Measurements from ENCODE around the gene LRGUK. TPM values are rescaled to one million over a fixed set of nuclear protein-coding genes. Genes with fewer than 3 reads are reported as not detected.

Gene LRGUK
- total RNA-seq, 3 donors from 2014 or later = 0.19 to 1.2 (median 0.47) TPM

DNA sequence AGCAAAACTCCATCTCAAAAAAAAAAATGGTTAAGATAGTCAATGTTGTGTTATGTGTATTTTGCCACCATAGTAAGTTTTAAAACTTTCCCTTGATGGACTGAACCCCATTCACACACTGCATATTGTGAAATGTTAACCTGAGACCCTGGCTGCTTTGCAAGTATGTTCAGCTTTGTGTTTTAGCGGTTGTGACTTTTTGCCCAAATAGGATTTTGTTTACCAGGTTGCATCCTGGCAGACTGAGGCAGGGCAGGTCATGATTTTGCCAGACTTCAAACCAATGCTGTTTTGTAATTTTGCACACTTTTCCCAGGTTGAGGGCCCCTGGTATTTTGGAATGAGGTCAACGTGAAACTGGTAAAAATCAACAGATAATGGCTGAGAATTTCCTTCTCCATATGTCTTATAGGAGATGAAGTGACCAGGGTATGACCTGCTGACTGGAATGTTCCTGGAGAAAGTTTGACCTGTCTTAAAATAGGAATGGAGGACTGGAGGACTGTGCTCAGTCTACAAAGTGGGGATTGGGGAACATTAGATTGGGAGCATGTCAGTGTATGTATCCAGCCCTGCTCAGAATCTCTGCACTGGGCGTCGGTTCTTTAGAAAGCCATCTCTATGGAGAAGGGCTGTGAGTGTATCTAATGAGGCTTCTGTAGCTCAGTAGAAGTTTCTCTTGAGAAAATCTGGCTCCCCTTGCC, 76.2 kb downstream of the LRGUK start:
- no peaks in the 10 kb centered on the region for H3K9me3 ChIP-seq

GRCh38 chr7:134209322-134210015, 82.3 kb downstream of the LRGUK start:
- no peak for TF ChIP-seq CTCF (IDR thresholded peaks at IDR 0.05)
- intact Hi-C loops (cut with DNase I, micrococcal nuclease) = no loop called here
- DNase-seq (no peak), ATAC-seq (no peak)
- Histone ChIP-seq H3K4me1 (ENCODE audit: low read depth) (no peaks in the 10 kb centered on the region), H3K4me3 (no peak overlapping the region), H3K9me3 (no peaks in the 10 kb centered on the region), H3K36me3 (ENCODE audit: low read depth) (no peaks in the 10 kb centered on the region)

More for the DNA sequence above, 76.2 kb downstream of the LRGUK start:
- TF ChIP-seq CTCF (IDR thresholded peaks at IDR 0.05) = no peak
- intact Hi-C loops (cut with DNase I, micrococcal nuclease) = no loop called here
- DNase-seq (no peak), ATAC-seq (no peak)
- Histone ChIP-seq H3K36me3 (ENCODE audit: low read depth) (no peaks in the 10 kb centered on the region), H3K4me3 (no peak overlapping the region), H3K4me1 (ENCODE audit: low read depth) (no peaks in the 10 kb centered on the region)

- H3K36me3 ChIP-seq (ENCODE audit: low read depth) = no peaks in the 10 kb centered on the region
- ATAC-seq (no peak), DNase-seq (no peak)
- no peaks in the 10 kb centered on the region for H3K4me1 ChIP-seq (ENCODE audit: low read depth)
- intact Hi-C loops (cut with DNase I, micrococcal nuclease) = no loop called here
- H3K4me3 ChIP-seq = no peak overlapping the region
- no peaks in the 10 kb centered on the region for H3K9me3 ChIP-seq
- no peak for TF ChIP-seq CTCF (IDR thresholded peaks at IDR 0.05)
Measured at GRCh38 chr7:134210227-134210626, 83.1 kb downstream of the LRGUK start.

- DNase-seq = no peak
- intact Hi-C loops (cut with DNase I, micrococcal nuclease) = no loop called here
- ATAC-seq = no peak
Measured at GRCh38 chr7:134210976-134211663, 84.0 kb downstream of the LRGUK start.

DNA sequence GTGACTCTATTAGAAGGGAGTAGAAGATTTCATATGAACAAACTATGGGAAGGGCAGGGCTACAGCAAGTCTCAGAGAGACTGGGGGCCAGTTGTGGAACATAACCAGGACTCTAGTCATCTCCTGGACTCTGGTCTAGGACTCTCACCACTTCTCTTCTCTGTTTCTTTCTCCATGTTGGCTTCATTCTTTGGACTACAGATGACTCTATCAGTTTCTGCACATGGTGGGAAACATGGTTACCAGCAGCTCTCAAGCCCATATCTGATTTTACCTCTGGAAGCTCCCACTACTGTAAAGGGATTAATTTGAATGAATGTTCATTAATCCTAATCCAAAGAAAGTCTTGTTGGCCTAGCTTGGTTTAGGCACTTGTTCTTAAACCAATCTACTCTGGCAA, 84.7 kb downstream of the LRGUK start:
- Histone ChIP-seq H3K9me3 (no peaks in the 10 kb centered on the region), H3K4me1 (ENCODE audit: low read depth) (no peaks in the 10 kb centered on the region), H3K4me3 (no peak overlapping the region), H3K36me3 (ENCODE audit: low read depth) (no peaks in the 10 kb centered on the region)
- intact Hi-C loops (cut with DNase I, micrococcal nuclease) = no loop called here
- DNase-seq = no peak
- ATAC-seq = no peak
- TF ChIP-seq CTCF (IDR thresholded peaks at IDR 0.05) = no peak

More at GRCh38 chr7:134210976-134211663, 84.0 kb downstream of the LRGUK start:
- no peaks in the 10 kb centered on the region for H3K36me3 ChIP-seq (ENCODE audit: low read depth)
- H3K4me3 ChIP-seq = no peak overlapping the region
- no peaks in the 10 kb centered on the region for H3K4me1 ChIP-seq (ENCODE audit: low read depth)
- no peaks in the 10 kb centered on the region for H3K9me3 ChIP-seq
- TF ChIP-seq CTCF (IDR thresholded peaks at IDR 0.05) = no peak
